Upper lobe of left lung (tissue), 6 donors: ENCODE results near the gene STEEP1. TPM values are rescaled to one million over a fixed set of nuclear protein-coding genes. Genes with fewer than 3 reads are reported as not detected.
"Not testable (repeated sequence)": the region's sequence is repeated elsewhere in the genome, so short reads cannot be mapped to it uniquely, and the experiment has no call there.

Source experiments
- ATAC-seq, 2 donors: fragments of 200-7000 bp; cut with Tn5 transposase; one replicate each; pipeline ENCODE4 v1.9.1; 2022; ENCODE audit warnings: mild to moderate bottlenecking in 2 of 2, moderate library complexity in 2 of 2; ENCODE audit not compliant: low FRiP score in 2 of 2
- DNase-seq, 2 donors: peaks; one replicate each; pipeline ENCODE4 v3.0.0-alpha.2; 2019 to 2020
- H3K27ac ChIP-seq, 4 donors: fragments of 200-600 bp; sonication (generic); one replicate each; pipeline ENCODE4 v1.5.1; 2016 to 2019
- H3K27me3 ChIP-seq, 4 donors: fragments of 200-600 bp; sonication (generic); one replicate each; pipeline ENCODE4 v1.5.1; 2017 to 2019
- H3K36me3 ChIP-seq, 4 donors: fragments of 200-600 bp; sonication (generic); one replicate each; pipeline ENCODE4 v1.5.1; 2016 to 2019
- H3K4me1 ChIP-seq, 4 donors: fragments of 200-600 bp; sonication (generic); one replicate each; pipeline ENCODE4 v1.5.1; 2018 to 2019
- H3K4me3 ChIP-seq, 4 donors: fragments of 200-600 bp; sonication (generic); one replicate each; pipeline ENCODE4 v1.5.1; 2017 to 2019; ENCODE audit warnings: mild to moderate bottlenecking in 2 of 4, moderate library complexity in 1 of 4
- H3K9me3 ChIP-seq, 4 donors: fragments of 200-600 bp; sonication (generic); one replicate each; pipeline ENCODE4 v1.5.1; 2018 to 2019
- EP300 ChIP-seq, 4 donors: sonication (generic); formaldehyde crosslinking; IDR thresholded peaks; one replicate each; pipeline ENCODE4 v1.5.1; 2017; ENCODE audit warnings: antibody characterized with exemption in 4 of 4, control low read depth in 2 of 4
- POLR2A ChIP-seq, 4 donors: fragments of 450-650 bp; IDR thresholded peaks; one replicate each; pipeline ENCODE4 v1.5.1; 2016 to 2017; ENCODE audit warnings: antibody characterized with exemption in 4 of 4, mild to moderate bottlenecking in 2 of 4
- POLR2AphosphoS5 ChIP-seq, 2 donors: sonication (generic); formaldehyde crosslinking; IDR thresholded peaks; one replicate each; pipeline ENCODE4 v1.5.1; 2017; ENCODE audit warnings: antibody characterized with exemption in 2 of 2
- WGBS, 2 donors: methylation state at CpG; one replicate each; pipeline ENCODE4 v1.1.5; 2017 to 2018; 5-methylcytosine and 5-hydroxymethylcytosine counted together
- total RNA-seq, 6 donors: library from RNA; depleted of rRNA in 4 of 6; stranded (reverse); fragments of >200 nt in 4 of 6; gene quantifications; one replicate each; pipeline versions ENCODE4 v1.1.0 to v1.2.1, GENCODE V29; 2016 to 2021
- TF ChIP-seq, protein P1 (sequence below), 6 experiments: fragments of 450-650 bp in 4 of 6; fragments of 200-600 bp in 2 of 6; sonication (generic) in 2 of 6; IDR thresholded peaks; one replicate each; pipeline ENCODE4 v1.5.1; 2016 to 2019; ENCODE audit warnings: antibody characterized with exemption in 6 of 6
- donor health status: DM: no; HTN: no; CAD: no; lungs with moderate emphysema.
- donor health status: DM: no; HTN: yes; CAD: no; lungs with severe emphysema.

Gene STEEP1
- total RNA-seq, 6 donors from 2014 or later, result 22.1 to 55.5 (median 26.8) TPM

- Histone ChIP-seq H3K9me3 (no peaks in the 10 kb centered on the region), H3K4me3 (no peak overlapping the region), H3K36me3 (no peaks in the 10 kb centered on the region), H3K4me1 (no peaks in the 10 kb centered on the region), H3K27me3 (no peaks in the 10 kb centered on the region), H3K27ac (no peak overlapping the region)
- 74 to 82% methylated on average over 4 of the region's 4 CpGs for WGBS, 2 donors
- no peak for TF ChIP-seq POLR2A (IDR thresholded peaks at IDR 0.05)
- TF ChIP-seq, protein P1, sequence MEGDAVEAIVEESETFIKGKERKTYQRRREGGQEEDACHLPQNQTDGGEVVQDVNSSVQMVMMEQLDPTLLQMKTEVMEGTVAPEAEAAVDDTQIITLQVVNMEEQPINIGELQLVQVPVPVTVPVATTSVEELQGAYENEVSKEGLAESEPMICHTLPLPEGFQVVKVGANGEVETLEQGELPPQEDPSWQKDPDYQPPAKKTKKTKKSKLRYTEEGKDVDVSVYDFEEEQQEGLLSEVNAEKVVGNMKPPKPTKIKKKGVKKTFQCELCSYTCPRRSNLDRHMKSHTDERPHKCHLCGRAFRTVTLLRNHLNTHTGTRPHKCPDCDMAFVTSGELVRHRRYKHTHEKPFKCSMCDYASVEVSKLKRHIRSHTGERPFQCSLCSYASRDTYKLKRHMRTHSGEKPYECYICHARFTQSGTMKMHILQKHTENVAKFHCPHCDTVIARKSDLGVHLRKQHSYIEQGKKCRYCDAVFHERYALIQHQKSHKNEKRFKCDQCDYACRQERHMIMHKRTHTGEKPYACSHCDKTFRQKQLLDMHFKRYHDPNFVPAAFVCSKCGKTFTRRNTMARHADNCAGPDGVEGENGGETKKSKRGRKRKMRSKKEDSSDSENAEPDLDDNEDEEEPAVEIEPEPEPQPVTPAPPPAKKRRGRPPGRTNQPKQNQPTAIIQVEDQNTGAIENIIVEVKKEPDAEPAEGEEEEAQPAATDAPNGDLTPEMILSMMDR (IDR thresholded peaks at IDR 0.05), result no peak
- TF ChIP-seq EP300 (IDR thresholded peaks at IDR 0.05), result no peak
- TF ChIP-seq POLR2AphosphoS5 (IDR thresholded peaks at IDR 0.05), result no peak
- ATAC-seq, result no peak
- DNase-seq, result no peak
These were observed 46.8 kb downstream of the STEEP1 start for GRCh38 chrX:119518371-119518770.

- 33 to 40% methylated on average over 5 of the region's 5 CpGs for WGBS, 2 donors
- Histone ChIP-seq H3K9me3 (no peaks in the 10 kb centered on the region), H3K27ac (no peak overlapping the region), H3K4me1 (no peaks in the 10 kb centered on the region), H3K36me3 (no peaks in the 10 kb centered on the region), H3K4me3 (no peak overlapping the region), H3K27me3 (no peaks in the 10 kb centered on the region)
- TF ChIP-seq POLR2AphosphoS5 (IDR thresholded peaks at IDR 0.05) (no peak), EP300 (IDR thresholded peaks at IDR 0.05) (no peak), POLR2A (IDR thresholded peaks at IDR 0.05) (no peak)
- TF ChIP-seq, protein P1 (IDR thresholded peaks at IDR 0.05), result peak; percentile 61 to 82 (median 75)
- DNase-seq, result peak in 1 of 2 donors; percentile 35
- ATAC-seq, result peak; percentile 80 to 84
These were observed 49.0 kb downstream of the STEEP1 start for GRCh38 chrX:119516157-119516702.

- H3K27ac ChIP-seq, result no peak overlapping the region
- H3K4me1 ChIP-seq, result no peaks in the 10 kb centered on the region
- DNase-seq, result peak in 1 of 2 donors; percentile 73
- no peak overlapping the region for H3K4me3 ChIP-seq
- WGBS, 2 donors, result 57 to 100% methylated on average over 3 to 14 of the region's 14 CpGs
- ATAC-seq, result peak; percentile 85 to 93
- no peaks in the 10 kb centered on the region for H3K27me3 ChIP-seq
- no peaks in the 10 kb centered on the region for H3K36me3 ChIP-seq
- TF ChIP-seq, protein P1 (IDR thresholded peaks at IDR 0.05), result peak; percentile 23 to 78 (median 58)
- no peak for TF ChIP-seq EP300 (IDR thresholded peaks at IDR 0.05)
- no peaks in the 10 kb centered on the region for H3K9me3 ChIP-seq
These were observed 52.9 kb downstream of the STEEP1 start for GRCh38 chrX:119512146-119512800.

- Histone ChIP-seq H3K4me1 (peaks cover 0 to 12% (median 2%) of the 10 kb centered on the region in 4 donors), H3K36me3 (no peaks in the 10 kb centered on the region), H3K9me3 (no peaks in the 10 kb centered on the region), H3K27ac (no peak overlapping the region), H3K27me3 (no peaks in the 10 kb centered on the region), H3K4me3 (no peak overlapping the region)
- 72 to 79% methylated on average over 5 to 6 of the region's 6 CpGs for WGBS, 2 donors
- TF ChIP-seq, protein P1 (IDR thresholded peaks at IDR 0.05), result no peak
- no peak for TF ChIP-seq EP300 (IDR thresholded peaks at IDR 0.05)
- no peak for TF ChIP-seq POLR2A (IDR thresholded peaks at IDR 0.05)
- TF ChIP-seq POLR2AphosphoS5 (IDR thresholded peaks at IDR 0.05), result no peak
- ATAC-seq (no peak), DNase-seq (no peak)
These were observed 58.0 kb downstream of the STEEP1 start for GRCh38 chrX:119507206-119507605.

GRCh38 chrX:119505945-119506344, 59.3 kb downstream of the STEEP1 start:
- WGBS, 2 donors, result 62 to 77% methylated on average over 4 of the region's 4 CpGs
- no peak for DNase-seq
- Histone ChIP-seq H3K27ac (no peak overlapping the region), H3K4me3 (no peak overlapping the region), H3K9me3 (no peaks in the 10 kb centered on the region), H3K27me3 (no peaks in the 10 kb centered on the region), H3K4me1 (peaks cover 0 to 14% (median 3%) of the 10 kb centered on the region in 4 donors), H3K36me3 (no peaks in the 10 kb centered on the region)
- TF ChIP-seq, protein P1 (IDR thresholded peaks at IDR 0.05), result no peak
- TF ChIP-seq POLR2A (IDR thresholded peaks at IDR 0.05) (no peak), POLR2AphosphoS5 (IDR thresholded peaks at IDR 0.05) (no peak), EP300 (IDR thresholded peaks at IDR 0.05) (no peak)
- no peak for ATAC-seq

GRCh38 chrX:119505145-119505544, 60.1 kb downstream of the STEEP1 start:
- H3K9me3 ChIP-seq, ATAC-seq, H3K27me3 ChIP-seq, DNase-seq, H3K4me3 ChIP-seq, H3K36me3 ChIP-seq, H3K27ac ChIP-seq: not testable (repeated sequence)
- peaks cover 0 to 14% (median 3%) of the 10 kb centered on the region in 4 donors for H3K4me1 ChIP-seq
- WGBS, 2 donors, result 87 to 93% methylated on average over 7 to 10 of the region's 10 CpGs
